ENCODE measurements around the gene ALDH4A1. TPM values are rescaled to one million over a fixed set of nuclear protein-coding genes. Genes with fewer than 3 reads are reported as not detected.

Gene ALDH4A1
- total RNA-seq: 17.8 and 27.9 TPM in 2 replicates

DNA sequence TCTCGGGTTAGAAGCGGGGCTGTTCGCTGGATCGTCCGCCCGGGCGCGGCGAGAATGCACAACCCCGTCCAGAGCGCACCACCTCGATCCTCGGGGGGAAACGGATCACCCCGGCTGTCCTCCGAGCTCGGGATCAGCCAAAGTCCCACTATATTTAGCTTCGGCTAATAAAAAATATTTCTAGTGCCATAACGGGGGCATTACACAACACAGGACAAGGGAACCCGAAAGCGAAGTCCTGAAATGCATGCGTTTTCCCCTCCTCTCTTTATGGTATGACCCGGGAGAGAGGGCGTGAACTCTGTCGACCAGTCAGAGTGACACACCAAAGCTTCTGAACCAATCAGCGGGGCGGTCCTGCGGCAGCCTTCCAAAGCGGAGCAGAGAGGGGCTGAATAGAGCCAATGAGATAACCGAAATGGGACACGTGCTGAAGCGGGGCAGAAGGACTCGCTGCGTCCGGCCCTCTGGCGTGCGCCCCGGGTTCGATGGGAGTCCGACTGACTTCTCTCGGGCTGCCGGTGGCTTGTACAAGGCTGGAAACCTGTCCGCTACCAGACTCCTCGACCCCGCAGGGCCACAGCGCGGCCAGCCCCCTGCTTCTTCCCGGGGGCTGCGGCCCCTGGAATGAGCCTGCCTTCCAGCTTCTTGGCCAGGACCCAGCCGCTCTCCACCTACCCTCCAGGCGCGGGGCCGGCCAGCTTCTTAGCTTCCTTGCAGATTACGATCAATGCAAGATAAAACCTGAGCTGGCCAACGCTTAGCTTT, at the start of gene ALDH4A1:
TSS of gene ALDH4A1 (minus strand) at position 33 of the 768 bp plus-strand sequence. CDS start at position 1, 32 bp downstream.
- peak; percentile 99 for DNase-seq

DNA sequence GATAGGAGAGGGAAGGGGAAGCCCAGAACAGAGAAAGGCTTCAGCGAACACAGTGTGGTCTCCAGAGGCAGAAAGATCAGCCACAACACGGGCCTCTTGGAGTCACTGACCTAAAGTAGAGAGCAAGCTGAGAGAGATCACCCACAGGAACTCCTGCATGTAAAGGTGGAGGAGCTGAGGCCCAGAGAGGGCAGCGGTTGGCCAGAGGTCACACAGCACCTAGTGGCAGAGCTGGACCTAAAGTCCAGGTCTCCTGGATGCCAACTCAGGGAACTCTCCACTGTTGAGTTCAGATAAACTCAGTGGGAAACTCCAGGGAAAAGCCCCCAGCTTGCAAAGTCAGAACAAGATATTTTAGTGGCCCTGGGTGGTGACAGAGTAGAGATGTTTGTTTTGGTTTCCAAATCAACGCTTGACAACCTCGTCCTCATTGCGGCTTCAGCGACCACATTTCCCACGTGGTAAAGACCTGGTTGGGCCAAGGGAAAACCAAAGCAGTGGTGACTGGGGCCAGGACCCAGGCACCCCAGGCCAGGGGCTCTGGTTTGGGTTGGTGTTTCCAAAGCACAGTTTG, 49.5 kb upstream of the ALDH4A1 start:
- DNase-seq: no peak

DNA sequence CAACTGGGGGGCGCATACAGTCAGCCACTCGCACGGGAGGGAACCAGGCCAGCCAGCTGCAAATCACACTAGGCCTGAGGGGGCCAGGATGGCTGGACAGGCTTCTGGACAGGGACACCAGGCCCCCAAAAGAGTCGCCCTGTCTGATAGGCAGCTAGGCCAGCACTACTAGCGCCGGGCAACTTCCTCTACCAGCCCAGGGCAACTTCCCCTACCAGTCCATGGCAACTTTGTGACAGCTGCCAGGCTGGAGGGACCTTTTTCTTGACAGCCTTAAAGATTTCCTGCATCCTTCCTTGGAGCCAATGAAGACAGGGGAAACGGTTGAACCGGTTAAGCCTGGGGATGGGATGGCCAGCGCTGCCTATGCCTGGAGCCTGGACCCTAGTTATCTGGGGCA, 49.1 kb upstream of the ALDH4A1 start:
- DNase-seq: no peak

DNA sequence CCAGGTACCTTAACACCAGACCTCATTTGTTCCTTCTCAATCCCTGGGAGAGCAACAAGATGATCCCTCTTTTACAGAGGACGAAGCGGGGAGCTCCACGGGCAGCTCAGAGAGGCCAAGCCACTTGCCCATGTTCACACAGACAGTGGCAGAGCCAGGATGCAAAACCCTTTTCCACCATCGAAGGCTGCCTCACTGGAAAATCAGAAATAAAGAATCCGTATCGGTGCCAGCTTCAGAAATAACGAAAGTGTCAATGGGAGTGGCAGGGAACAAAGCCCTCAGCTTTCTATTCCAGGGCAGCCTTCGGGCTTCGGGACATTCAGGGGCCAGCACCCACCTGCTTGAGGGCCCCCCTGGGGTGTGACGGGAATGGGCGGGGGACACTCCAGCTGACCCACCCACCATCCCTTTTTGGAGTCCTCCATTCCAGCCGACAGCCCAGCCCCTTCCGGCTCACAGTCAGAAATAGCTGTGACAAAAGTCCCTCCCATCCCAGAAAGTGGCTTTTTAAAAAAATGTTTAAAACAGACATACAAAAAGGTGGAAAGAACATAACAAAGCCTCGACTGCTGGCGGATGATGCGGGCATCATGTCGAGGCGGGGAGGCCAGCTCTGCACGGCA, 48.2 kb upstream of the ALDH4A1 start:
- DNase-seq: peak; percentile 40

- DNase-seq: peak; percentile 75
Observed at GRCh38 chr1:18949686-18950400, 47.5 kb upstream of the ALDH4A1 start.

DNA sequence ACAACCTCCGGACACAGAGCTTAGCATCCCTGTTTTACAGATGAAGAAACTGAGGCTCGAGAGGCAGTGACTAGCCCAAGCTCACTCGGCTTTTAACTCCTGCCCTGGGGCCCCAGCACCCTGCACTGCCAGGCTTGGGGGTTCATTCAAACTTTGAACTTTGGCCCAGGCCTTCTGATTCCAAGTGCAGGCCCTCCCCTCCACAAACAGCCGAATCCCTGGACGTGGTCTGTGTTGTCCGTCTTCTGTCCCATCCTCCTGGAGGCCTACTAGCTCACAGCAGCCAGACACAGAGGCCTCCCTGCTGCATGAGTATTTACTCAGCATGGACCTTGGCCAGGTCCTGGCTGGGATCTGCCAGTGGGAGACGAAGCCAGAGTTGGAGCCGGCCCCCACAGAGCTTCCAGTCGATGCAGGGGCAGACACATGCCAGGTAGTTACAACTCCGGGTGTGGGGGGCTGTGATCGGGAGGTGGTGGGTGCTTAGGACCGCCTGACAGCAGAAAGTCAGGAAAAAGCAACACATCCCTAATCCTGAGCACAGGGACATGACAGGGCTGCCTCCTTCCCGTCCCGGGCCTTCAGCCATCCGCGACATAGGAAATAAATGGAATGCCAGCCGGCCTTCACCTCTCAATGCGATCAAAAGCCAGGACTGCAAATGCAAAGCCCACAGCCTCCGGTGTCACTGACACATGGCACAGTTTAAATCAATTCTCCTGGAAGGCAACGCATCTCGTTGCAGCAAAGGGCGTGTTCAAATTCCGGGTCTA, 46.7 kb upstream of the ALDH4A1 start:
- DNase-seq: peak; percentile 50

DNA sequence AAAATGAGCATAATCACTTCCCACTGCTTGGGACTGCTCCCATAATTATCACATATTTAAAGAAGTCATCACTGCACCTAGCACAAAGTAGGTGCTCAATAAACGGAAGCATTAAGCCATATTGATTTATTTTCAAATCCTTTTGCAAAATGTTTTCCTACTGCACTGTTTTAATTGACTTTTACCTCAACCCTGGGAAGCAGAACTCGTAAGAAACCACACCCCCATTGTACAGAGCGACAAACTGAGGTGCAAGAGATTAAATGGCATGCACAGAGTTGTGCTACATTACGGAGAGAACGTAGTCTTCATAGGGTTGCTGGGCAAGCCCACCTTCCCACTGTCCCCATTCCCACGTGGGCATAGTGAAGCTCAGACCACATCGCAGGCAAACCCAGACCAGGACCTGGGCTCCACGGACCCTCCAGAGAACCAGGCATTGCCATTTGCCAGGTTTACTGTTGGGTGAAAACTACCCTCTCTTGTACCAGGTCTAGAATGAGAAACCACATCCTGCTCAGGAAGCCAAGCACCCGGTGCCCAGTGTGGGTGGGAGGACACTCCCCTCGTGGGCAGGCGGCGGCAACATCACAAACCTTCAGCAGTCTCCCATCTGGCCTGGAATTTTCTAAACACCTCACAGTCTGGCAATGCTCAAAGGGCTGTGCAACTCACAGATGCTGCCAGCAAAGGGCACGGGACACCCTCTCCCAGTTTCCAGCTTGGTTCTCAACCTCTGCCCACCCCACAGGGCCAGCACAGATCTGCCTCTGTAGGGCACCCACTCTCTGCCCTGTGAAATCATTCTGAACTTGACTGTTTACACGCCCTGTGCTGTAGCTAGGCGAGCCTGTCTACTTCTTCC, 45.9 kb upstream of the ALDH4A1 start:
- DNase-seq: no peak

DNA sequence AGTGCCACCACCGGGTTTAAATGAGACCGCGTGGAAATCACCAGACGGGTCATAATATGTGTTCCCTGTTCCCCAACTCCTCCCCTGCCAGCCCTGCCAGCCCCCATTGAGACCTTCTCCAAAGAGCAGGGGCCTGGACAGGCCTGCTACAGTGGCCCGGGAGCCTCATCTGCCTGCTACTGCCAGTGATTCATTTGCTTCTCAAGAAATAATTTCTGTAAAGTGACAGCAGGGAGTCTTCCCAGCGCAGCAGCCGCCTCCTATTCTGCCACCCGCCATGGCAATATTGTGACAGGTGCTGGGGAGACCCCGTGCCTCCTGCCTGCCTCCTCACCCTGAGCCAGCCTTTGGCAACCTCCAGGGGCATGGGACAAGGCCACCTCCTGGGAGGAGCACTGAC, 45.2 kb upstream of the ALDH4A1 start:
- DNase-seq: no peak

GRCh38 chr1:18946550-18947381, 44.4 kb upstream of the ALDH4A1 start:
- DNase-seq: no peak

DNA sequence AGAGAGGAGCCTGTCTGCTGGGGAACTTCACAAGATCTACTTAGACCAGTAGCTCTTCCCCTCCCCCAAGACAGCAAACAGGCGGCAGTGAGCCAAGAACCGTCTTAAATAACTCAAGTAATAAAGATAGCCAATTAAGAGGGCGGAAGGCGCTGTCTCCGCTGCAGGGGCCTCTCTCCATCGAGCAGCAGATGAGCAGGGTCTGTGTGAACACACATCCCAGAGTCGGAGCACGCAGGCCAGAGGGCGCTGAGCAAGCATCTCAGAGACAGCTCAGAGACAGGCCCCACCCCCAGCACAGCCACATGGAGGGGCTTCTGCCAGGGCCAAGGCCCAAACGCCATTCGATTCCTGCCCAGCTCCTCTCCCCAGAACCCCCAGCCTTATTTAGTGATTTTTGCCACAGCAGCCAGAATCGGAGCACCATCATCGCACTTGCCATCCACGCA, 43.1 kb upstream of the ALDH4A1 start:
- no peak for DNase-seq

GRCh38 chr1:18944810-18945209, 42.5 kb upstream of the ALDH4A1 start:
- DNase-seq: no peak

- no peak for DNase-seq
Observed at GRCh38 chr1:18943914-18944572, 41.7 kb upstream of the ALDH4A1 start.

GRCh38 chr1:18943162-18943561, 40.8 kb upstream of the ALDH4A1 start:
- no peak for DNase-seq

DNA sequence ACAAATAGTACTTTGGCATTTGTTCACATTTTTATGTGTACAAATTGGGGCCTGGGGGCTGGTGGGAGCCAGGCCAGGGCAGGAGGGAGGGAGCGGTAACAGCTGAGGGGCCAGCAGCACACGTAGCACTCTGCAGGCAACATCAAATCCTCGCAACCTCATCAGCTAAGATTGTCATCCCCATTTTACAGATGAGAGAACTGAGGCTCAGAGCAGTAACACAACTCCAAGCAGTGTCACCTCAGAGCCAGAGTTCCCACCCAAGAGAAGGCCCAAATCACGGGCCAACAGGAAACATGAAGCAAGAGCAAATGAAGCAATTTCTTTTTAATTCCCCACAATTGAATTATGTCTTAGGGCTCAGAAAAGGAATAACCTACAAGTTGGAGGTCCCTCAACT, 40.0 kb upstream of the ALDH4A1 start:
- no peak for DNase-seq

- DNase-seq: peak; percentile 77
Observed at GRCh38 chr1:18941221-18942141, 39.1 kb upstream of the ALDH4A1 start.

GRCh38 chr1:18940303-18941020, 38.1 kb upstream of the ALDH4A1 start:
- no peak for DNase-seq

- no peak for DNase-seq
Observed at GRCh38 chr1:18939398-18940302, 37.3 kb upstream of the ALDH4A1 start.

All from dermis blood vessel endothelial cell (primary cell).